ENCODE results near the gene ARFGAP1. TPM values are rescaled to one million over a fixed set of nuclear protein-coding genes. Genes with fewer than 3 reads are reported as not detected.
"Not testable (repeated sequence)": the region's sequence is repeated elsewhere in the genome, so short reads cannot be mapped to it uniquely, and the experiment has no call there.

Gene ARFGAP1
- total RNA-seq, 4 donors from 2014 or later: 34.4 to 306 (median 99.3) TPM

DNA sequence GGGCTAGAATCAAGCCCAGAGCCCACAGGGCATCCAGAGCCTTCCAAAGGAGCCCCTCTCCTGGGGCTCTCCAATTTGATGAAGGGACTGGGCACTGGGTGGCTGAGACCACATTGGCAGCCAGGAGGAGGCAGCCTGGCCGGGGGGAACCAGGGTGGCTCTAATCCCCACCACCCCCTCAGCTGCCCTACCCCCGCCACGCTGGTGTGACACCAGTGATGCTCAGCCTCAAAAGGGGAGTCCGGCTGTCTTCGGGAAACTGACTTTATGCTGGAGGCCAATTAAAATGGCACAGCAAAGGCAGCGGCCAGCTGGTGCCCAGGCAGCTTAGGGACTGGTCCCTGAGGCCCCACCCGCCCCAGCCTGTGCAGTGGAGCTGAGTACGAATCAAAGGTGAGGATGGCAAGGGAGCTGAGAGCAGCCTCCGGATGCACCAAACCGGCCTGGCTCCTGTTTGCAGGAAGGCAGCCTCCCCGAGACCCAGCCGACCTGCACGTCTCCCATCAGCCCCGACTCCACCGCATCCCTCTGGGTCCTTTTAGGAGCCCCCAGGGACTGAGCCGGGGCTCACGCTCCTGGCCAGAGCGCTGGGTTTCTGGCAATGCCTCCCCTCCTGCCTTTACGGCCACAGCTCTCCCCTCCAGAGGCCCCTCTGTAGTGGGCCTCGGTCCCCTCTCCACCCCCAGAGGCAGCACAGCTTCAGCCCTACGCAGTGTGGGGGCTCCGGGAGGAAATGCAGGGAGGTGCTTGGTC lies 60.1 kb downstream of the ARFGAP1 start:
- Histone ChIP-seq H3K9me3 (peaks cover 0 to 3% of the 10 kb centered on the region in 2 donors), H3K4me3 (no peak overlapping the region), H3K36me3 (no peaks in the 10 kb centered on the region), H3K27me3 (no peaks in the 10 kb centered on the region), H3K4me1 (no peaks in the 10 kb centered on the region), H3K27ac (no peak overlapping the region)
- TF ChIP-seq, protein P1, sequence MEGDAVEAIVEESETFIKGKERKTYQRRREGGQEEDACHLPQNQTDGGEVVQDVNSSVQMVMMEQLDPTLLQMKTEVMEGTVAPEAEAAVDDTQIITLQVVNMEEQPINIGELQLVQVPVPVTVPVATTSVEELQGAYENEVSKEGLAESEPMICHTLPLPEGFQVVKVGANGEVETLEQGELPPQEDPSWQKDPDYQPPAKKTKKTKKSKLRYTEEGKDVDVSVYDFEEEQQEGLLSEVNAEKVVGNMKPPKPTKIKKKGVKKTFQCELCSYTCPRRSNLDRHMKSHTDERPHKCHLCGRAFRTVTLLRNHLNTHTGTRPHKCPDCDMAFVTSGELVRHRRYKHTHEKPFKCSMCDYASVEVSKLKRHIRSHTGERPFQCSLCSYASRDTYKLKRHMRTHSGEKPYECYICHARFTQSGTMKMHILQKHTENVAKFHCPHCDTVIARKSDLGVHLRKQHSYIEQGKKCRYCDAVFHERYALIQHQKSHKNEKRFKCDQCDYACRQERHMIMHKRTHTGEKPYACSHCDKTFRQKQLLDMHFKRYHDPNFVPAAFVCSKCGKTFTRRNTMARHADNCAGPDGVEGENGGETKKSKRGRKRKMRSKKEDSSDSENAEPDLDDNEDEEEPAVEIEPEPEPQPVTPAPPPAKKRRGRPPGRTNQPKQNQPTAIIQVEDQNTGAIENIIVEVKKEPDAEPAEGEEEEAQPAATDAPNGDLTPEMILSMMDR (IDR thresholded peaks at IDR 0.05): no peak
- TF ChIP-seq POLR2A (IDR thresholded peaks at IDR 0.05): no peak
- no peak for DNase-seq
- intact Hi-C loops (cut with DNase I; ENCODE audit: low total_unique reads): no loop called here

DNA sequence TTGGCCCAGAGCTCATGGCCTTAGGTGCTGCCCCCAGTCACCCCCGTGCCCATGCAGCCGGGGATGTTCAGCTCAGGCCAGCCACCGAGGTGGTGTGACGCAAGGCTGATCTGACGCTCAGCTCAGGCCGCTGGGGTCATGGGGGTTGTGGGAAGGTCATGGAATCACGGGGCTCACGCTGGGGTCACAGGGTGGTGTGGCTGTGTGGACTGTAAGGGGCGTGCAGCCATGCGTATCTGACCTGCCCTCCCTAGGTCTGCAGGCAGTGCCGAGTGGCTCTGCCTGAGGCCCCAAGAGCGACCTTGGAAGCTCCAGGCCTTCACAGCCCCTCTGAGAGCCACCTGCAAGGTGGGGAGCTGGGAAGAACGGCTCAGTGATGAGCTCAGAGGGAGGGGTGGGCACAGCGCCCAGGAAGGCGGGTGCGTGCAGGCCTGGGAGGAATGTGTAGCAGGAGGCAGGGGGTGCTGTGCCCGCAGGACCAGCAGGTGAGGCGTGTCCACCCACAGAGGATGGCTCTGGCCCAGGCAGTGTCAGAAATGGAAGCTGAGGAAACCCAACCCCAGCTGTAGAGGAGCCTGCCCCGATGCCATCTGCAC lies 60.7 kb downstream of the ARFGAP1 start:
- Histone ChIP-seq H3K27ac (no peak overlapping the region), H3K36me3 (no peaks in the 10 kb centered on the region), H3K9me3 (peaks cover 0 to 3% of the 10 kb centered on the region in 2 donors), H3K4me3 (no peak overlapping the region), H3K4me1 (no peaks in the 10 kb centered on the region), H3K27me3 (no peaks in the 10 kb centered on the region)
- no peak for TF ChIP-seq POLR2A (IDR thresholded peaks at IDR 0.05)
- TF ChIP-seq, protein P1 (IDR thresholded peaks at IDR 0.05): no peak
- intact Hi-C loops (cut with DNase I; ENCODE audit: low total_unique reads): no loop called here
- DNase-seq: no peak

DNA sequence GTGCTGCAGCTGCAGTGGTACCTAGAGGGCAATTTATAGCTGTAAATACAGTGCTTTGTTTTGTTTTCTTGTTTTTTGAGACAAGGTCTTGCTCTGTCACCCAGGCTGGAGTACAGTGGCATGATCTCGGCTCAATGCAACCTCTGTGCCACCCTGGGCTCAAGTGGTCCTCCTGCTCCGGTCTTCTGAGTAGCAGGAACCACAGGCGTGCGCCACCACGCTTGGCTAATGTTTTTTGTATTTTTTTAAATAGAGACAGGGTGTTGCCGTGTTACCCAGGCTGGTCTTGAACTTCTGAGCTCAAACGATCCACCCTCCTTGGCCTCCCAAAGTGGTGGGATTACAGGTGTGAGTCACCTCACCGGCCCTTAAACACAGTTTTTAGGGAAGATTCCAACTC lies 61.7 kb downstream of the ARFGAP1 start:
- H3K27me3 ChIP-seq: no peaks in the 10 kb centered on the region
- TF ChIP-seq, protein P1 (IDR thresholded peaks at IDR 0.05): no peak
- no peak for TF ChIP-seq POLR2A (IDR thresholded peaks at IDR 0.05)

DNA sequence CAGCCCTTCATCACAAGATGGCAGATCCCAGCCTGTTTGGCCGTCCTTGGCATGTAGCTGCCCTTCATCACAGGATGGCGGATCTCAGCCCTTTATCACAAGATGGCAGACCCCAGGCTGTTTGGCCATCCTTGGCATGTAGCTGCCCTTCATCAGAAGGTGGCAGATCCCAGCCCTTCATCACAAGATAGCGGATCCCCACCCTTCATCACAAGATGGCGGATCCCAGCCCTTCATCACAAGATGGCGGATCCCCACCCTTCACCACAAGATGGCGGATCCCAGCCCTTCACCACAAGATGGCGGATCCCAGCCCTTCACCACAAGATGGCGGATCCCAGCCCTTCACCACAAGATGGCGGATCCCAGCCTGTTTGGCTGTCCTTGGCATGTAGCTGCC lies 62.4 kb downstream of the ARFGAP1 start:
- H3K36me3 ChIP-seq; H3K4me3 ChIP-seq; H3K27me3 ChIP-seq; H3K27ac ChIP-seq; H3K4me1 ChIP-seq; H3K9me3 ChIP-seq; intact Hi-C loops (cut with DNase I; ENCODE audit: low total_unique reads); DNase-seq: not testable (repeated sequence)

More for the DNA sequence above, 61.7 kb downstream of the ARFGAP1 start:
- Histone ChIP-seq H3K4me3 (no peak overlapping the region), H3K27ac (no peak overlapping the region), H3K36me3 (no peaks in the 10 kb centered on the region), H3K4me1 (no peaks in the 10 kb centered on the region), H3K9me3 (peaks cover 0 to 3% of the 10 kb centered on the region in 2 donors)
- DNase-seq: no peak
- intact Hi-C loops (cut with DNase I; ENCODE audit: low total_unique reads): no loop called here

DNA sequence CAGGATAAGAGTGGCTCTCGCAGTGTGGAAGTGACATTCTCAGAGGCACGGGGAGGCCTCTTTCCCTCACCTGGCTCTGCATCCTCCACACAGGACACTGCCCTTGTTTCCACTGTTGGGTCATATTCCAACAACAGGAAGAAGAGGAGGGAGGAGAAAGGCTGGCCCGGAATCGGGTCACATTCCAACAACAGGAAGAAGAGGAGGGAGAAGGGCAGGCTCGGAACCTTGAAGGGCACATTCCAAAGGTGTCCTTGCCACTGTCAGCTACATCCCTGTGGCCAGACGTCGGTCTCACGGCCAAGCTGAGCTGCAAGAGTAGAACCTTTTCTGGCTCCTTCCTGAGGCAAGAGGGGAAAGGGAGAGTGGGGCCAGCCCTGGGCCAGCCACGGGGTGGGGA lies 63.1 kb downstream of the ARFGAP1 start:
- Histone ChIP-seq H3K4me1 (no peaks in the 10 kb centered on the region), H3K27ac (no peak overlapping the region), H3K9me3 (peaks cover 0 to 3% of the 10 kb centered on the region in 2 donors), H3K36me3 (no peaks in the 10 kb centered on the region), H3K4me3 (no peak overlapping the region), H3K27me3 (no peaks in the 10 kb centered on the region)
- TF ChIP-seq POLR2A (IDR thresholded peaks at IDR 0.05): no peak
- TF ChIP-seq, protein P1 (IDR thresholded peaks at IDR 0.05): no peak
- DNase-seq: no peak
- intact Hi-C loops (cut with DNase I; ENCODE audit: low total_unique reads): no loop called here

Measured in uterus (tissue), 4 donors.